Hepatocyte (in vitro differentiated cells): ENCODE data around the gene CHST15. TPM values are rescaled to one million over a fixed set of nuclear protein-coding genes. Genes with fewer than 3 reads are reported as not detected.

Experiments
- DNase-seq: peaks from one replicate; pipeline ENCODE4 v3.0.0-alpha.2; 2016; ENCODE audit warnings: low spot score
- H2AFZ ChIP-seq: fragments of 200-600 bp; sonication (generic); 2 replicates; pipeline ENCODE4 v1.6.0; 2016; ENCODE audit warnings: antibody characterized with exemption, mild to moderate bottlenecking
- H3K27ac ChIP-seq: fragments of 200-600 bp; sonication (generic); 2 replicates; pipeline ENCODE4 v1.5.1; 2016; ENCODE audit warnings: mild to moderate bottlenecking
- H3K27me3 ChIP-seq: fragments of 200-600 bp; sonication (generic); 2 replicates; pipeline ENCODE4 v1.6.1; 2016
- H3K36me3 ChIP-seq: fragments of 200-600 bp; sonication (generic); replicated peaks from 2 replicates; pipeline ENCODE4 v1.5.1; 2016; ENCODE audit warnings: low read depth; ENCODE audit not compliant: insufficient read depth
- H3K4me1 ChIP-seq: fragments of 200-600 bp; sonication (generic); 2 replicates; pipeline ENCODE4 v1.5.1; 2016; ENCODE audit warnings: mild to moderate bottlenecking, moderate library complexity; ENCODE audit not compliant: insufficient read depth
- H3K4me2 ChIP-seq: fragments of 200-600 bp; sonication (generic); 2 replicates; pipeline ENCODE4 v1.6.0; 2016
- H3K4me3 ChIP-seq: fragments of 200-600 bp; sonication (generic); 2 replicates; pipeline ENCODE4 v1.5.1; 2016; ENCODE audit warnings: mild to moderate bottlenecking
- H3K79me2 ChIP-seq: fragments of 200-600 bp; sonication (generic); 2 replicates; pipeline ENCODE4 v1.6.0; 2017; ENCODE audit warnings: mild to moderate bottlenecking
- H3K9me2 ChIP-seq: fragments of 200-600 bp; sonication (generic); replicated peaks from 2 replicates; pipeline ENCODE4 v1.6.0; 2017; ENCODE audit warnings: mild to moderate bottlenecking; ENCODE audit not compliant: insufficient read depth
- H3K9me3 ChIP-seq: fragments of 200-600 bp; sonication (generic); 2 replicates; pipeline ENCODE4 v1.5.1; 2016; ENCODE audit warnings: low read depth, mild to moderate bottlenecking
- H4K20me1 ChIP-seq: fragments of 200-600 bp; sonication (generic); 2 replicates; pipeline ENCODE4 v1.6.0; 2016; ENCODE audit warnings: mild to moderate bottlenecking; ENCODE audit not compliant: insufficient read depth, poor library complexity, severe bottlenecking
- CTCF ChIP-seq: fragments of 200-600 bp; sonication (generic); IDR thresholded peaks from 2 replicates; pipeline ENCODE4 v1.5.1; 2016; ENCODE audit warnings: antibody characterized with exemption, mild to moderate bottlenecking; ENCODE audit not compliant: poor library complexity
- EZH2 ChIP-seq: fragments of 200-600 bp; sonication (generic); IDR thresholded peaks from 2 replicates; pipeline ENCODE4 v1.6.1; 2016; ENCODE audit warnings: antibody characterized with exemption, mild to moderate bottlenecking, borderline replicate concordance
- EZH2phosphoT487 ChIP-seq: fragments of 200-600 bp; sonication (generic); IDR thresholded peaks from one replicate; pipeline ENCODE4 v1.6.1; 2018; ENCODE audit warnings: antibody characterized with exemption, mild to moderate bottlenecking, low read depth, moderate library complexity; ENCODE audit not compliant: unreplicated experiment, severe bottlenecking
- WGBS: methylation state at CpG from one replicate; pipeline ENCODE4 v1.1.6; 2016; ENCODE audit warnings: low lambda C conversion rate; ENCODE audit errors: missing lambda C conversion rate; 5-methylcytosine and 5-hydroxymethylcytosine counted together
- polyA plus RNA-seq: library from polyadenylated mRNA; unstranded; fragments of >200 nt; fragmentation: Nextera tagmentation; extraction: Ambion mirVana; gene quantifications from 2 replicates; pipeline ENCODE4 v1.2.1, GENCODE V29; 2016
- total RNA-seq: library from RNA; depleted of rRNA; stranded (reverse); fragments of >200 nt; gene quantifications from 2 replicates; pipeline ENCODE4 v1.2.3, GENCODE V29; 2014

The CHST15 gene
- total and polyA plus RNA-seq, 2 experiments from 2014 or later, result 3.9 to 4.5 TPM

GRCh38 chr10:124126145-124126982 lies 33.0 kb upstream of the CHST15 start:
- Histone ChIP-seq H3K9me3 (no peaks in the 10 kb centered on the region), H4K20me1 (no peaks in the 10 kb centered on the region), H3K4me1 (peaks cover 10% of the 10 kb centered on the region), H3K79me2 (no peaks in the 10 kb centered on the region), H3K36me3 (no peaks in the 10 kb centered on the region), H3K27ac (no peak overlapping the region), H3K9me2 (no peaks in the 10 kb centered on the region), H2AFZ (no peak overlapping the region), H3K4me2 (no peak overlapping the region), H3K27me3 (no peaks in the 10 kb centered on the region), H3K4me3 (no peak overlapping the region)
- TF ChIP-seq EZH2, result no peak
- TF ChIP-seq EZH2phosphoT487, result no peak
- no peak for TF ChIP-seq CTCF
- 79% methylated on average over 11 of the region's 11 CpGs for WGBS
- DNase-seq, result no peak

DNA sequence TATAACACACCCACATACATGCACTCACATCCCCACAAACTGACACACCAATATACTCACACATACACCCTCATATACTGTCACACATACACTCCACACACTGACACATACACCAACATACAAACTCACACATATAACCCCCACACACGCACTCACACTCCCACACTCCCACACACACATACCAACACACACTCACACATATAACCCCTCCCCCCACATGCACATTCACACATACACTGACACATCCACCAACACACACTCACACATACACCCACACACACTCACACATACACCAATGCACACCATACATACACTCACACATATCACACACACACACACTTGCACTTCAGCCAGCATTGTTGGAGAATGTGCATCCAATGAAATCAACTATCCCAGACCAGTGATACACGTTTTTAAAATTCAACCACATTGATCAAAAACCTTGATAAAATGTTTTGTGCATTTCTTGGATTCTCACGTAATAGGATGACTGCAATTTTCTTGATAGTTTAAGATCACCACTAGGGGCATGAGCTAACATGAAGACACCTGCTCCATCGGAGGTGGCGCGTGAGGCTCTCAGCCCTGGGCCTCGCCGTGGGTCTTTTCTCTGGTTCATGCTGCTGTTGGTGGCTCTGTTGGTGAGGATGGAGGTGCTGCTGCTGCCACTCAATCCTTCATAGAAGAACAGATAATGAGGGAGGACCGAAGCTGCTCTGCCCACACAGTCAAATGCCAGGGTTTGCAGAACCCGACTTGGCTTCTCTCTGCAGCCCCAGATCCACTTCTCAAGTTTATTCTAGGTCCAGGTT lies 32.1 kb upstream of the CHST15 start:
- peak; percentile 26 for DNase-seq
- WGBS, result 68% methylated on average over 10 of the region's 10 CpGs
- no peak overlapping the region for H3K4me2 ChIP-seq
- no peaks in the 10 kb centered on the region for H3K27me3 ChIP-seq
- peaks cover 10% of the 10 kb centered on the region for H3K4me1 ChIP-seq
- no peaks in the 10 kb centered on the region for H3K9me2 ChIP-seq
- H3K9me3 ChIP-seq, result no peaks in the 10 kb centered on the region
- no peak overlapping the region for H3K4me3 ChIP-seq
- no peaks in the 10 kb centered on the region for H3K36me3 ChIP-seq
- no peak overlapping the region for H3K27ac ChIP-seq
- H2AFZ ChIP-seq, result no peak overlapping the region
- no peaks in the 10 kb centered on the region for H3K79me2 ChIP-seq
- no peak for TF ChIP-seq EZH2phosphoT487
- peak; percentile 37 for TF ChIP-seq CTCF
- no peak for TF ChIP-seq EZH2
- H4K20me1 ChIP-seq, result no peaks in the 10 kb centered on the region

DNA sequence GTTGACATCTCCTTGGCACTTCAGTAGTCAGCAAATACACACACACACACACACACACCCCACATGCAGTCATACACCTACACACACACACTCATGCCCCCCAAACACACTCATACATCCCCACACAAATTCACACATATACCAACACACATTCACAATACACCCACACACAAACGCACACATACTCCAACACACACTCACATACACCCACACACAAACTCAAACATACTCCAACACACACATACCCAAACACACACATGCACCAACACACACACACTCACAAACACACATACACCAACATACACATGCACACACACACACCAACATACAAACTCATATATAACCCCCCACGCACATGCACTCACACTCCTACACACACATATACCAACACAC lies 31.4 kb upstream of the CHST15 start:
- Histone ChIP-seq H3K9me2 (no peaks in the 10 kb centered on the region), H3K79me2 (no peaks in the 10 kb centered on the region), H3K36me3 (no peaks in the 10 kb centered on the region), H3K4me1 (peaks cover 10% of the 10 kb centered on the region), H3K27me3 (no peaks in the 10 kb centered on the region), H2AFZ (no peak overlapping the region), H4K20me1 (no peaks in the 10 kb centered on the region), H3K4me3 (no peak overlapping the region), H3K9me3 (no peaks in the 10 kb centered on the region), H3K4me2 (no peak overlapping the region), H3K27ac (no peak overlapping the region)
- no peak for TF ChIP-seq CTCF
- TF ChIP-seq EZH2, result no peak
- TF ChIP-seq EZH2phosphoT487, result no peak
- DNase-seq, result no peak
- WGBS, result 100% methylated on average over 2 of the region's 2 CpGs
